Measurements from ENCODE around the gene DTNB.

GRCh38 chr2:25698752-25699151 lies 25.4 kb upstream of the DTNB start:
- TF ChIP-seq CTCF (IDR thresholded peaks at IDR 0.05) (no peak), POLR2AphosphoS5 (IDR thresholded peaks at IDR 0.05) (no peak), POLR2A (IDR thresholded peaks at IDR 0.05) (no peak)
